Activated naive CD4-positive, alpha-beta T cell treated with Interleukin-2 at 50 U/mL for 16 hours (primary cell): ENCODE data around the gene NUDT21.
"Not testable (repeated sequence)": the region's sequence is repeated elsewhere in the genome, so short reads cannot be mapped to it uniquely, and the experiment has no call there.

Experiments used
- DNase-seq: peaks from one replicate; pipeline ENCODE4 v3.0.0-alpha.2; 2020

NUDT21 gene

GRCh38 chr16:56415875-56416274, 35.3 kb downstream of the NUDT21 start:
- no peak for DNase-seq

DNA sequence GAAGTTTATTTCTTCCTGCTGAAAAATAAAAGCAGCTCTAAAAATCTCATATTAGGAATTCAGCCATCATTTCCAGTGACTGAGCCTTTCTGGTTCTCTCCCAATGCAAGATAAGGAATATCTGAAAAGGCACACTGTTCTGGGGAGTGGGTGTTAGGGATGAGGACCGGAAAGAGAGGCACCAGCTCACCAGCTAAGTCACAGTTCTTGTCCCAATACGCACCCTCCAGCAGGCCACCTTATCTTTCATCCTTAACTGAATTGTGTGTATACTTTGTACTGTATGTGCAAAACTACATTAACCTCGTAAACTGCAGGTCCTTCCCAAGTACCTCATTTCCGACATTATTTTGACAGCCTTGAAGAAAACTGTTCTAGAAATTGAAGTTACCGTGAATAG, 36.8 kb downstream of the NUDT21 start:
- no peak for DNase-seq

DNA sequence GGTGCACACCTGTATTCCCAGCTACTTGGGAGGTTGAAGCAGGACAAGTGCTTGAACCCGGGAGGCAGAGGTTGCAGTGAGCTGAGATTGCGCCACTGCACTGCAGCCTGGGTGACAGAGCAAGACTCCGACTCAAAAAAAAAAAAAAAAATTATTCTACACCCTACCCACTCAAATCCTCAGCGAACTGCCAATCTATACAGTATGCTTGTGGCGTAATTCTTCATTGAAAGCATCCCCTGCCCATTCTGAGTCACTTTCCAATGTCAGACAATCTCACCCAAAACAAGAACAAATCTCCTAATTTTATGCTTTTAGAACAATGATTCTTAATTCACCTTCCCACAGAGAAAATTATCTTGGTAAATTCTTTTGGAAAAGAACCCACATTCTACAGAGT, 37.8 kb downstream of the NUDT21 start:
- no peak for DNase-seq

- no peak for DNase-seq
These were observed 39.5 kb downstream of the NUDT21 start for GRCh38 chr16:56411624-56412023.

- no peak for DNase-seq
These were observed 40.0 kb downstream of the NUDT21 start for GRCh38 chr16:56411123-56411522.

- DNase-seq, result no peak
These were observed 41.9 kb downstream of the NUDT21 start for GRCh38 chr16:56409195-56409594.

- DNase-seq, result no peak
These were observed 42.6 kb downstream of the NUDT21 start for GRCh38 chr16:56408379-56409098.

GRCh38 chr16:56405977-56406672, 45.0 kb downstream of the NUDT21 start:
- DNase-seq, result no peak

GRCh38 chr16:56401482-56401881, 49.6 kb downstream of the NUDT21 start:
- DNase-seq, result no peak

GRCh38 chr16:56400458-56400857, 50.7 kb downstream of the NUDT21 start:
- DNase-seq, result no peak

DNA sequence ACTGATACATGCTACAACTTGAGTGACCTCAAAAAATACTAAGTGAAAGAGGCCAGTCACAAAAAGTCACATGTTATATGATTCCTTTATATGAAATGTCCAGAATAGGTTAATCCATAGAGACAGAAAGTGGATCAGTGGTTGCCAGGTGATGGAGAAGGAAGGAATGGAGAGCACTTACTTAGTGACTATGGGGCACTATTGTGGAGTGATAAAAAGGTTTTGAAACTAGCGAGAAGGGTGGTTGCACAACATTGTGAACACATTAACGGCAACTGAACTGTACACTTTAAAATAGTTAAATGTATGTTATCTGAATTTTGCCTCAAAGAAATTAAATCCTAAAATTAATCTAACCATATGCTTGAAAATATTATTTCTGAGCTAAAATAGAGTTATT, 51.6 kb downstream of the NUDT21 start:
- DNase-seq, result no peak

DNA sequence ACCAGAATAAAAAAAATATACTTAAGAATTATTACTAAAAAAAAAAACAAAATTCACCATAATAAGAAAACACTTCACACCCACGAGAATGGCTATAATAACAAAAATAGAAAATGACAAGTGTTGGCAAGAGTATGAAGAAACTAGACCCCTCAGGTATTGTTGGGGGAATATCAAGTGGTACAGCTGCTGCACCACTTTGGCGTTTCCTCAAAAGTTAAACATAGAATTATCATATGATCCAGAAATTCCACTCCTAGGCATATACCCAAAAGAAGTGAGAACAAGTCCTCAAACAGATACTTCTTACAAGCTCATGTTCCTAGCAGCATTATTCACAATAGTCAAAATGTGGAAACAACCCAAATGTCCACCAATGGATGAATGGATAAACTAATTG, 52.1 kb downstream of the NUDT21 start:
- no peak for DNase-seq

DNA sequence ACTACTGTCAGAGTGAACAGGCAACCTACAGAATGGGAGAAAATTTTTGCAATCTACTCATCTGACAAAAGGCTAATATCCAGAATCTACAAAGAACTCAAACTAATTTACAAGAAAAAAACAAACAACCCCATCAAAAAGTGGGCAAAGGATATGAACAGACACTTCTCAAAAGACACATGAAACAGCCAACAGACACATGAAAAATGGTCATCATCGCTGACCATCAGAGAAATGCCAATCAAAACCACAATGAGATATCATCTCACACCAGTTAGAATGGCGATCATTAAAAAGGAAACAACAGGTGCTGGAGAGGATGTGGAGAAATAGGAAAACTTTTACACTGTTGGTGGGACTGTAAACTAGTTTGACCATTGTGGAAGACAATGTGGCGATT, 54.4 kb downstream of the NUDT21 start:
- not testable (repeated sequence) for DNase-seq

GRCh38 chr16:56389554-56389953, 61.6 kb downstream of the NUDT21 start:
- no peak for DNase-seq

GRCh38 chr16:56388209-56388608, 62.9 kb downstream of the NUDT21 start:
- DNase-seq, result no peak

DNA sequence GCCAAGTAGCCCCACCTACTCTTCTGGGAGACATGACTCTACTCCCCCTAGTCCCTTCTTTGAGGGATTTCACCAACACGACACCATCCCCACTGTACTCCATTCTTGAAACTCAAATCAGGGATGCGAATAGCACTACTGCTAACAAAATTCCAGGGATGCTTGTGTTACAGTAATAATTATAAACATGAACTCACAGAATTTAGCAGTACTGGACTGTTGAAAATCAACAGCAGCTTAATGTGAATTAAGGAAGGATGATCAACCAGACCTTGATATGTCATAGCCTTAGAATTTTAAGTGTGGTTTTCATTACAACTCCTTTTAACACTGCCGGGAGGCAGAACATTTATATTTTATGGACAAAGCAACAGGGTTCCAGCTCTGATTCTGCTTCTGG, 63.7 kb downstream of the NUDT21 start:
- no peak for DNase-seq

DNA sequence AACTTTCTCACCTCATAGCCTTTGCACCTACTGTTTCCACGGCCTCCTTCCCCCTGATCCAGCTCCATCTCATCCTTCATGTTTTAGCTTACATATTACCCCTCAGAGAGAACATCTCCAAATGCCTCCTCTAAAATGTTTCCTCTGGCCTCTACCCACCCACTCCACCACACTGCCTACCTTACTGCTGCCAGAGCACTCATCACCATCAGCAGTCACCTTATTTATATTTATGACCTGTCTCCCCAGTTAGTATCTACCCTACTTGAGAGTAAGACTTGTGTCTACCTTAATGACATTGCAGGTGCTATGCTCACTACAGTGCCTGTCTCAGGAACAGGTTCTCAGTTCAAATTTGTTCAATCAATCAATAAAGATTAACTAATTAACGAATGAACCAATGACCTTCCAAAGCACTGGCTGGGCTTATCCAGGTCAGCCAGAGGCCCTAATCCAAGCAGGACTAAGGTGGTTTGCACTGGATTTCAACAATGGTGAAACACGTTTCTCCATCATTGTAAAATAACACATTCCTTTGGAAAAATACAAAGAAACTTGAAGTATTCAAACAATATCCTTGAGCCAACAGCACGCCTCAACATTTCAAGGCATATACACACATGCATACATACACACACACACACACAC, 66.9 kb downstream of the NUDT21 start:
- DNase-seq, result no peak

DNA sequence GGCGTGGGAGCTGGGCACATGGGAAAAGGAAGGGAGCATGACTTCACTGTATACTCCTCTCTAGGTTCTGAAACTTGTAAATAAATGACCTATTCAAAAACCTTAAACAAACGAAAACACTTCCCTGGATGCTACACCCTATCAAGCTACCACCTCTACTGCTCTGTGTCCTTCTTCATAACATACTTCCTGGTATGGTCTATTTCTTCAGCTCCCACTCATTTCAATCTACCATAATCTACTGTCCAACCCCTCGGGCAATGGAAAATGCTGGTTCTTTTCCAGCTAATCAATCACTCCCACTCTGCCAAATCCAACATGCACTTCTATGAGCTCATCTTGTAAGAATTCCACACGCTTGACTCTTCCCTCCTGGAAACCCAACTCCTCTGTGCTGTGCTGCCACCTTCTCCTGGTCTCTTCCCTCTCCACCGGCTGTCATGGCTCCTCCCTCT, 68.2 kb downstream of the NUDT21 start:
- DNase-seq, result no peak

GRCh38 chr16:56382459-56382858, 68.7 kb downstream of the NUDT21 start:
- no peak for DNase-seq

GRCh38 chr16:56380778-56381485, 70.2 kb downstream of the NUDT21 start:
- not testable (repeated sequence) for DNase-seq
